ENCODE data around the gene ACOXL. TPM values are rescaled to one million over a fixed set of nuclear protein-coding genes. Genes with fewer than 3 reads are reported as not detected.

The ACOXL gene
- total RNA-seq, 4 donors from 2014 or later, result 0.55 to 5.2 (median 1.1) TPM; not detected in 1

DNA sequence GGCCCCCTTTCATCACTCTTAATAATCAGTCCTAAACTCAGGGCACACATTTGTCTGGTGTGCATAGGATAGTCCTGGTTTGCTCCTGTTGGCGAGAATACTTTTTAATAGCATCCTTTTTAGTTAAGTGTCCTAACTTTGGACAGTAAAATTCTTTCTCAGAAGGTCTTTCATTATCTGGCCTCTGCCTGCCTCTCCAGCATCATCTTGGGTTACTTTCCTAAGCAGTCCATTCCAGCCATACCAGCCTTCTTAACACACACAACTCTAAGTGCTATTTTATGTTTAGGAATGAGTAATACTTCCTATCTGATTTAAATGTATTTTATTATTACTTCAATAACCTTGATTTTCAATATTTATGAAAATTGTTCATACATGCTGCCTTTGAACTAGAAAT is 151.0 kb downstream of the ACOXL start:
- DNase-seq, result no peak
- Histone ChIP-seq H3K4me1 (no peaks in the 10 kb centered on the region), H3K36me3 (no peaks in the 10 kb centered on the region), H3K27me3 (no peaks in the 10 kb centered on the region), H3K9me3 (no peaks in the 10 kb centered on the region), H3K27ac (no peak overlapping the region), H3K4me3 (no peak overlapping the region)
- TF ChIP-seq, protein P1, sequence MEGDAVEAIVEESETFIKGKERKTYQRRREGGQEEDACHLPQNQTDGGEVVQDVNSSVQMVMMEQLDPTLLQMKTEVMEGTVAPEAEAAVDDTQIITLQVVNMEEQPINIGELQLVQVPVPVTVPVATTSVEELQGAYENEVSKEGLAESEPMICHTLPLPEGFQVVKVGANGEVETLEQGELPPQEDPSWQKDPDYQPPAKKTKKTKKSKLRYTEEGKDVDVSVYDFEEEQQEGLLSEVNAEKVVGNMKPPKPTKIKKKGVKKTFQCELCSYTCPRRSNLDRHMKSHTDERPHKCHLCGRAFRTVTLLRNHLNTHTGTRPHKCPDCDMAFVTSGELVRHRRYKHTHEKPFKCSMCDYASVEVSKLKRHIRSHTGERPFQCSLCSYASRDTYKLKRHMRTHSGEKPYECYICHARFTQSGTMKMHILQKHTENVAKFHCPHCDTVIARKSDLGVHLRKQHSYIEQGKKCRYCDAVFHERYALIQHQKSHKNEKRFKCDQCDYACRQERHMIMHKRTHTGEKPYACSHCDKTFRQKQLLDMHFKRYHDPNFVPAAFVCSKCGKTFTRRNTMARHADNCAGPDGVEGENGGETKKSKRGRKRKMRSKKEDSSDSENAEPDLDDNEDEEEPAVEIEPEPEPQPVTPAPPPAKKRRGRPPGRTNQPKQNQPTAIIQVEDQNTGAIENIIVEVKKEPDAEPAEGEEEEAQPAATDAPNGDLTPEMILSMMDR (IDR thresholded peaks at IDR 0.05), result no peak
- TF ChIP-seq POLR2AphosphoS5 (IDR thresholded peaks at IDR 0.05) (no peak), EP300 (IDR thresholded peaks at IDR 0.05; ENCODE audit: low read depth) (no peak), POLR2A (IDR thresholded peaks at IDR 0.05) (no peak)
- WGBS, 2 donors (ENCODE audit: low coverage in 1 of 2), result 93 to 100% methylated on average over 1 of the region's 1 CpG
- intact Hi-C loops (cut with DNase I; ENCODE audit: low total_unique reads) (no loop called here), in situ Hi-C loops (cut with MboI; ENCODE audit: low pct_ligation_motif_present in 1 of 4, low pct_unique_long_range_greater_than_20kb in 1 of 4, low sequenced_read_pairs in 3 of 4) (no loop called here)

DNA sequence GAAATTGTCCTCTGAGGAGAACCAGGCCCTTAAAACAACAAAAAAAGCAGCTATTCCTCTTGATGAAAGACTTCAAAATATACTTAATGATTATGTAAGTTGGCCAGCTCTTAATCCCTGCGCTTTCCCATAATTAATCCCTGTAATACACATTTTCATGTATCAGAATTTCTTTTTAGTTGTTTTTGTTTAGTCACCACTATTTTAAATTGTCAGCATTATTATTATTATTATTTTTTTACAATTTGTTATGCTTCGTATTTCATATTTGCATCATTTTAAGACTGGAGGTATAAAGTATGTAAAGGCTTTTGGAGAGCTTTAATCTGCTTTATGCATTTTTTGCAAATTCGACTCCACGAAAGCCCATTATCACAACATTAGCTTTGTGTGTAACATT is 152.9 kb downstream of the ACOXL start:
- intact Hi-C loops (cut with DNase I; ENCODE audit: low total_unique reads) (no loop called here), in situ Hi-C loops (cut with MboI; ENCODE audit: low pct_ligation_motif_present in 1 of 4, low pct_unique_long_range_greater_than_20kb in 1 of 4, low sequenced_read_pairs in 3 of 4) (no loop called here)
- Histone ChIP-seq H3K27ac (no peak overlapping the region), H3K27me3 (no peaks in the 10 kb centered on the region), H3K4me3 (no peak overlapping the region), H3K36me3 (no peaks in the 10 kb centered on the region), H3K9me3 (no peaks in the 10 kb centered on the region), H3K4me1 (no peaks in the 10 kb centered on the region)
- TF ChIP-seq EP300 (IDR thresholded peaks at IDR 0.05; ENCODE audit: low read depth) (no peak), POLR2AphosphoS5 (IDR thresholded peaks at IDR 0.05) (no peak), POLR2A (IDR thresholded peaks at IDR 0.05) (no peak)
- no peak for DNase-seq
- WGBS, 2 donors (ENCODE audit: low coverage in 1 of 2), result 93 to 95% methylated on average over 4 of the region's 4 CpGs

DNA sequence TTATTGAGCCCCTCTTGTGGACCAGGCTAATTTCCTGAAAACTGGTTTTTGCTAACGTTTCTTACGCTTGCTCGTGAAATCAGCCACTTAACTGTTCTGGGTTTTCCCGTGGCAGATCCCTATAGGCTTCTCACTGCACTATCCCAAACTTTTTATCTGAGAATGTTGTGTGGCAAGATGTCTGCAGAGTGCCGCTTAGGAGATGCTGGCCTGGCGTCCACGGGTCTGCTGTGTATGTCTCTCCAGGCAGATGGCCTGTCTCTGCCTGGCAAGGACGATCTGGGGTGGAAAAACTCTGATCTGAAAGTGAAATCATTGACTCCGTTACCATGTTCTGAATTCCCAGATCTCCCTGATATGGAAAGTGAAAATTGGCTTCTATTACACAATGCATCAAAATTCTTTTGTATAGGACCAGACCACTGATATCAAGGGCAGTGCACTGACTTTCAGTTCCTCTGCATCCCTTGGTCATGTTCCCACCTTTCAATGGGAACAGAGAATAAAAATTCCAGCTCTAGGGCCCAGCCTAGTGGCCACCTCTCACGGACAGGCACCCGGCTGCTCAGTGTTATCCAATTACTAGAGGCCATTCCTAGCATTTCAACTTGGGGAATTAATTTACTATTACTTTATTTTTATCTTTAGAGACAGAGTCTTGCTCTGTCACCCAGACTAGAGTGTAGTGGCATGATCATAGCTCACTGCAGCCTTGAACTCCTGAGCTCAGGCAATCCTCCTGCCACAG is 154.6 kb downstream of the ACOXL start:
- no peaks in the 10 kb centered on the region for H3K27me3 ChIP-seq
- H3K27ac ChIP-seq, result no peak overlapping the region
- in situ Hi-C loops (cut with MboI; ENCODE audit: low pct_ligation_motif_present in 1 of 4, low pct_unique_long_range_greater_than_20kb in 1 of 4, low sequenced_read_pairs in 3 of 4), result no loop called here
- H3K9me3 ChIP-seq, result no peaks in the 10 kb centered on the region
- no peak for DNase-seq
- WGBS, 2 donors (ENCODE audit: low coverage in 1 of 2), result 89 to 90% methylated on average over 9 to 11 of the region's 11 CpGs
- TF ChIP-seq EP300 (IDR thresholded peaks at IDR 0.05; ENCODE audit: low read depth), result no peak
- TF ChIP-seq POLR2AphosphoS5 (IDR thresholded peaks at IDR 0.05), result no peak
- TF ChIP-seq POLR2A (IDR thresholded peaks at IDR 0.05), result no peak
- TF ChIP-seq, protein P1 (IDR thresholded peaks at IDR 0.05), result no peak
- intact Hi-C loops (cut with DNase I; ENCODE audit: low total_unique reads), result no loop called here
- H3K4me1 ChIP-seq, result no peaks in the 10 kb centered on the region
- H3K36me3 ChIP-seq, result no peaks in the 10 kb centered on the region
- H3K4me3 ChIP-seq, result no peak overlapping the region

DNA sequence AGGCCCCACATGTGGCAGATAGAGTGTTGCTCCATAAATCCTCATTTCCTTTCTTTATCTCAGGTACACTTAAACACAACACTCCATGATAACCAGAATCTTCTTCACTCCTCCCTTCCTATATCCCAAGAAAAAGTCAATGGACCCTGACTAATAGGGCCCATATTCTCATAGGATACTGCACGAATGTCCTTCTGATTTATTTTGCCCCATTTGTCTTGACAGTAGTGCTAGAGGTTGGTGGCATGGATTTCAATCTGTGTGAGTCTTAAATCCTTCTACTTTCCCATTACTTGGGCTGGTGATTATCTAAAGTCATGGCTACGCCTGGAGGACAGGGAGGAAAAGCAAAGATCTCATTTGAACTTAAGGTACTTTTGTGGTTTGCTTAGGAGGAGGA is 156.0 kb downstream of the ACOXL start:
- TF ChIP-seq, protein P1 (IDR thresholded peaks at IDR 0.05), result no peak
- TF ChIP-seq POLR2A (IDR thresholded peaks at IDR 0.05) (no peak), EP300 (IDR thresholded peaks at IDR 0.05; ENCODE audit: low read depth) (no peak), POLR2AphosphoS5 (IDR thresholded peaks at IDR 0.05) (no peak)
- Histone ChIP-seq H3K4me3 (no peak overlapping the region), H3K27ac (no peak overlapping the region), H3K4me1 (no peaks in the 10 kb centered on the region), H3K27me3 (no peaks in the 10 kb centered on the region), H3K9me3 (no peaks in the 10 kb centered on the region), H3K36me3 (no peaks in the 10 kb centered on the region)
- in situ Hi-C loops (cut with MboI; ENCODE audit: low pct_ligation_motif_present in 1 of 4, low pct_unique_long_range_greater_than_20kb in 1 of 4, low sequenced_read_pairs in 3 of 4), result no loop called here
- no peak for DNase-seq
- intact Hi-C loops (cut with DNase I; ENCODE audit: low total_unique reads), result no loop called here
- 85 to 88% methylated on average over 2 of the region's 2 CpGs for WGBS, 2 donors (ENCODE audit: low coverage in 1 of 2)

Data from transverse colon (tissue), 4 donors.